Type B pancreatic cell (in vitro differentiated cells): ENCODE data around the gene SLC35D3. TPM values are rescaled to one million over a fixed set of nuclear protein-coding genes. Genes with fewer than 3 reads are reported as not detected.

ENCODE experiments used
- DNase-seq: peaks from one replicate; pipeline ENCODE4 v3.0.0; 2021; ENCODE audit warnings: mixed read lengths; ENCODE audit not compliant: unreplicated experiment; ENCODE audit errors: extremely low spot score
- H3K27ac Mint-ChIP-seq: 2 replicates; pipeline ENCODE4 v1.8.0; 2021; ENCODE audit warnings: mild to moderate bottlenecking, mixed read lengths
- H3K27me3 Mint-ChIP-seq: 2 replicates; pipeline ENCODE4 v1.8.0; 2021; ENCODE audit warnings: mixed read lengths
- H3K36me3 Mint-ChIP-seq: 2 replicates; pipeline ENCODE4 v1.8.0; 2021; ENCODE audit warnings: mixed read lengths
- H3K4me1 Mint-ChIP-seq: one replicate; pipeline ENCODE4 v1.8.0; 2021; ENCODE audit warnings: mixed read lengths; ENCODE audit not compliant: unreplicated experiment
- H3K4me3 Mint-ChIP-seq: 2 replicates; pipeline ENCODE4 v1.8.0; 2021; ENCODE audit warnings: mild to moderate bottlenecking, mixed read lengths
- H3K9me3 Mint-ChIP-seq: 2 replicates; pipeline ENCODE4 v1.8.0; 2021; ENCODE audit warnings: mixed read lengths
- CTCF ChIP-seq: fragments of 200-600 bp; sonication (generic); conservative IDR thresholded peaks from 2 replicates; pipeline ENCODE4 v1.5.0; 2021; ENCODE audit warnings: antibody characterized with exemption, mild to moderate bottlenecking
- total RNA-seq: library from RNA; stranded (reverse); gene quantifications from 2 replicates; pipeline ENCODE4 v1.2.1, GENCODE V29; 2021; ENCODE audit warnings: low replicate concordance

SLC35D3 gene
- total RNA-seq, 1 donor from 2014 or later: 0.41 TPM

GRCh38 chr6:136962661-136963060 lies 40.6 kb downstream of the SLC35D3 start:
- no peaks in the 10 kb centered on the region for H3K9me3 Mint-ChIP-seq
- no peak for TF ChIP-seq CTCF
- no peaks in the 10 kb centered on the region for H3K36me3 Mint-ChIP-seq
- H3K4me3 Mint-ChIP-seq: no peak overlapping the region
- peaks cover 3% of the 10 kb centered on the region for H3K27me3 Mint-ChIP-seq
- DNase-seq: no peak
- no peak overlapping the region for H3K27ac Mint-ChIP-seq
- H3K4me1 Mint-ChIP-seq: peaks cover 13% of the 10 kb centered on the region

DNA sequence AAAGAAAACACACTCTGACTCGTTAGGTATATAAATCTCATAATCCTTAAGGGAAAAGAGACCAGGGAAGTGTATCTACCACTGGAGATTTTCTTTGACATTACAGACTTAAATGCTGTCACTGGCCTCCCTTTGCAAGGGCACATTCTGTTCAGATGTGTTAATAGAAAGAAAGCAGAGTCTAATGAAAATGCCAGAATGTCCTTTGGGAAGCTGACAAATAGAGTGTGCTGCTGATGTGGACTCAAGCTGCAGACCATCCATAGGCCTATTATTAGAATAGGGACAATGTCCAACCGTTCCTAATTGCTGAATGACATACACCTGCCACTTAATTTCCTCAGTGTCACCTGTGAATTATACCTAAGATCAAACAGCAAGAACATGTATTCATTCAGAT lies 41.2 kb downstream of the SLC35D3 start:
- no peak for TF ChIP-seq CTCF
- Mint-ChIP-seq H3K9me3 (no peaks in the 10 kb centered on the region), H3K27ac (no peak overlapping the region), H3K4me3 (no peak overlapping the region), H3K27me3 (peaks cover 3% of the 10 kb centered on the region), H3K4me1 (peaks cover 13% of the 10 kb centered on the region), H3K36me3 (no peaks in the 10 kb centered on the region)
- no peak for DNase-seq

- H3K27me3 Mint-ChIP-seq: peaks cover under 1% of the 10 kb centered on the region
- H3K4me3 Mint-ChIP-seq: no peak overlapping the region
- H3K36me3 Mint-ChIP-seq: no peaks in the 10 kb centered on the region
- H3K27ac Mint-ChIP-seq: no peak overlapping the region
- no peak for TF ChIP-seq CTCF
- H3K4me1 Mint-ChIP-seq: peaks cover 8% of the 10 kb centered on the region
- H3K9me3 Mint-ChIP-seq: no peaks in the 10 kb centered on the region
- DNase-seq: no peak
Measured at GRCh38 chr6:136964398-136964797, 42.3 kb downstream of the SLC35D3 start.

DNA sequence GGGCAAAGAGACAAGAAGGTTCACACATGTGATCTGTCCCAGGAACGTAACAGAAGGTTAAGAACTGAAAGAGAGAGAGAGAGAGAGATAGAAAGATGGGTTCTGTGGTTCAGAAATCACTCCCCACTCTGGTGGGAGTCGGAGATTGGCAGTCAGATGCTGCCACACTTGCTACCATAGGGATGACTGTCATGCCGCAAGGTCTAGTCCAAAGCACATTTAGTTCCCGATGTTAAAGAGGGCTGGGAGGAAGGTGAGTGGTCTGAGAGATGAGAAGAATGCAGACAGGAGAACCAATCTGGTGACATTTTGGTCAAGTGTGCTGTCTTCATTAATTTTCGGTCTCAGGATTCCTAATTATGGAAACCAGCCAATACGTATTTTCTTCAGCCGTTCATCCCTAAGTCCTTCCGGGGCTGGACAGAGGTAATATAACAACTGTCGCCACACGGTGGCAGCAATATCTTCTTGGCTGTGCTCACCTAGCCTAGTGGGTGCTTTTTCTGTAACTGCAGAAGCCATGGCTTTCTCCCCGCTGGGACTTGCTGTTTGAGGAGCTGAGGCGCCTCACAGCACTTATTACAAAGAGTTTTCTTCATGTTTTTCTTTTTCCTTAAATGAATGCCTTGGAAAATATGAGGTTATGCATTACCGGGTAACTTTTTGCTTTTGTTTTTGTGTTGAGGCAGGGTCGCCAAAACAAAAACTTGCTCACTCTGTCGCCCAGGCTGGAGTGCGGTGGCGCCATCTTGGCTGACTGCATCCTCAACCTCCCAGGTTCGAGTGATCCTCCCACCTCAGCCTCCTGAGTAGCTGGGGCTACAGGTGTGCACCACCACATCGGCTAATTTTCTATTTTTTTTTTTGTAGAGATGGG lies 46.0 kb downstream of the SLC35D3 start:
- no peak overlapping the region for H3K4me3 Mint-ChIP-seq
- no peaks in the 10 kb centered on the region for H3K36me3 Mint-ChIP-seq
- H3K27ac Mint-ChIP-seq: no peak overlapping the region
- peak; percentile 82 for TF ChIP-seq CTCF
- no peaks in the 10 kb centered on the region for H3K27me3 Mint-ChIP-seq
- H3K4me1 Mint-ChIP-seq: no peaks in the 10 kb centered on the region
- no peak for DNase-seq
- H3K9me3 Mint-ChIP-seq: no peaks in the 10 kb centered on the region

DNA sequence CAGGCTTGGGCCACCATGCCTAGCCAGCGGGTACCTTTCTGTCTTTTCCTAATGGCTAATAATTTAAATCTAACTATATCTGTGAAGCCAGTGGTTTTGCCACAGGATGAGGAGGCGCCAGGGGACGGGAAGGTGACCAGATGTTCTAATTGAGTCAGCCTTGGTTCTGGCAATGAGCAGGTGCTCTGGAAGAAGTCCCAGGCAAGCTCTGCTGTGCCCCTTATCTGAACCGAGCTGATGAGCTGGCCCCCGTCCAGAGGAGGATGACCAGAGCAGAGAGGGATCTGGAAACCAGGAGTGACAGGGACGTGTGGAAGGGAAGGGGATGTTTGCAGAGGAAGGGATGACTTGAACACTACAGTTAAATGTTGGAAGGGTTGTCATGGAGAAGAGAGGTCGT lies 46.7 kb downstream of the SLC35D3 start:
- H3K9me3 Mint-ChIP-seq: no peaks in the 10 kb centered on the region
- H3K36me3 Mint-ChIP-seq: no peaks in the 10 kb centered on the region
- H3K4me3 Mint-ChIP-seq: no peak overlapping the region
- no peaks in the 10 kb centered on the region for H3K27me3 Mint-ChIP-seq
- no peak for TF ChIP-seq CTCF
- DNase-seq: no peak
- H3K27ac Mint-ChIP-seq: peak overlapping the region; percentile 57
- H3K4me1 Mint-ChIP-seq: no peaks in the 10 kb centered on the region
